Bone marrow (tissue), 2 donors: ENCODE data around the gene TMEM63A.
"Not testable (repeated sequence)": the region's sequence is repeated elsewhere in the genome, so short reads cannot be mapped to it uniquely, and the experiment has no call there.

ENCODE experiments used
- DNase-seq, 2 donors: peaks; one replicate each; lab custom pipeline; 2025; lab: John Stamatoyannopoulos, UW

TMEM63A gene

DNA sequence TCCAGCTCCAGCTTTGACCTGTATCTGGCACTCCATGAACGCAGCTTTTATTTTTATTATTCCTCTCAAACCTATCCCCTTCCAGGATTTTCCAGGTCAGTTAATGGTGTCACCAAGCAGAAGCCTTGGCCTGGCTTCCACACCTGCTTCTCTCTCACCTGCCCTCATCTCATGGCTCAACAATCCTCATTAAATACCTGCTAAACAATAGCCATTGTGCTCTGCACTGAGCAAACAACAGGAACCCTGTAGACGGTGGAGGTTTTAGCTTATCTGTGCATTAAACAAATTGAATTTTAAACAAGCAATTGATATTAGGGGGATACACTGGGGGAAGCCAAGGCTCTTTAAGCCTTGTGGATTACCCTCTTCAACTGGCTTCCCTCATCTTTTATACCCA lies 26.6 kb upstream of the TMEM63A start:
- no peak for DNase-seq

DNA sequence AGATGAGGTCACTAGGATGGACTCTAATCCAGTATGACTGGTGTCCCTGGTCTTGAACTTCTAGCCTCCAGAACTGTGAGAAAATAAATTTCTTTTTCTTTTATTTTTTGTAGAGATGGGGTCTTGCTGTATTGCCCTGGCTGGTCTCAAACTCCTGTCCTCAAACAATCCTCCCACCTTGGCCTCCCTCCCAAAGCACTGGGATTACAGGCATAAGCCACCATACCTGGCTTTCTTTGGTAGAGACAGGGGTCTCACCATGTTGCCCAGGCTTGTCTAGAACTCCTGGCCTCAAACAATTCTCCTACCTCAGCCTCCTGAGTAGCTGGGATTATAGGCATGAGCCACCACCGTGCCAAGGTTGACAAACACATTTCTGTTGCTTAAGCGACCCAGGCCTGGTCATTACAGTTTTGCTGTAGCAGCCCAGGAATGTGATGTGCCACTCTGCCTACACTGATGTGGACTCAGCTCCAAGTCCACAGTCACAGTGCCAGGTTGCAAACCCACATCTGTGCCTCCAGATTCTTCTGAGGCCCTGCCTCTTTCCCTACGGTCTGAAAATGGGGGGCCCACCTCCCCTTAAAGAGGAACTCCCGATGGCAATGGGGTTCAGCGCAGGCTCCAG lies 25.9 kb upstream of the TMEM63A start:
- no peak for DNase-seq

DNA sequence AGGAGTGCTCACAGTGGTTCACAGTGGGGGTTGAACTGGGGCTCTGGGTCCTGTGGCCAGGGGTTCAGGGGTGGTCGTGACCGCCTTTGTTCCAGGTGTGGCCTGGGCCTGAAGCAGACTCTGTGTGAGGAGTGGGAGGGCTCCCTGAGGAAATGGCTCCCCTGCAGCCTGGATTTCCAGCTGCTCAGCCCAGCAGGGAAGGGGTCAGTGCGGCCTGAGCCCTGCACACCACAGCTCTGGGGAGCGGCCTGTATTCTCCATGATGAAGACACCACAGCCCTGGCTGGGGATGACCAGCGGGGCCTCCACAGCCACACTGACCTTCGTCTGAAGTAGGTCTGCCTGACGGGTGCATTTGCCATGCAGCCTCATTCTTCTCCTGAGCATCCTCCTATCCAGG lies 25.2 kb upstream of the TMEM63A start:
- no peak for DNase-seq

DNA sequence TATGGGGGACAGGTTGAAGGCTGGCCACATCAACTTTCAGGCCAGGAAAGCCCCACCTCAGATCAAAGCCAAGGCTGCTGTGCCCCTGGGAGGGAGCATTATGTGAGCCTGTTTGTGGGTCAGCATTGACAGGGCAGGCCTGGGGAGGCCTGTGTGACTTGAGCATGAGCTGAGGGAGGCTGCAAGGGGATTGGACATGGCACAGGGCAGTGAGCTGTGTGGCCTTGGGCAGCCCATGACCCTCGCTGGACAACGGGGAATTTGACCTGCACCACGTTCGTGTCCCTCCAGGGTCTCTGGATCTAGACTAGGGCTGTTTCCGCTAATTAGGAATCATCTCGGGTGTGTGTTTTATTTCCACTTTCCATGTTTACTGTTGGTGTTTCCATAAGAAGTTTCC lies 24.3 kb upstream of the TMEM63A start:
- DNase-seq, result no peak

DNA sequence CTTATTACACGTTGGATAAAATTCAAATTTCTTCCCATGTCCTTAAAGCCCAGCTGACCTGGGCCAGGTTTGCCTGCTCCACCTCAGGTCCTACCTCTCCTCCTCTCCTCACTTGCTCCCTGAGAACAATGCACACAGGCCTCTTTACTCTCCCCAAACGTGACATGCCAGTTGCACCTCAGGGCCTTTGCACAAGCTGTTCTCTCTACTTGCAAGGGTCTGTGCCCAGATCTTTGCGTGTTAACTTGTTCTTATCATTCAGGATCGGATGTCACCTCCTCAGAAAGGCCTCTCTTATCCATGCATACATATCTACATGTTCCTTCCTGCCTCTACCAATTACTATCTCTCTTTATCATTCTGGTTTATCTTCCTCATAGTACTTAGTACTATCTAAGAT lies 21.4 kb upstream of the TMEM63A start:
- no peak for DNase-seq

DNA sequence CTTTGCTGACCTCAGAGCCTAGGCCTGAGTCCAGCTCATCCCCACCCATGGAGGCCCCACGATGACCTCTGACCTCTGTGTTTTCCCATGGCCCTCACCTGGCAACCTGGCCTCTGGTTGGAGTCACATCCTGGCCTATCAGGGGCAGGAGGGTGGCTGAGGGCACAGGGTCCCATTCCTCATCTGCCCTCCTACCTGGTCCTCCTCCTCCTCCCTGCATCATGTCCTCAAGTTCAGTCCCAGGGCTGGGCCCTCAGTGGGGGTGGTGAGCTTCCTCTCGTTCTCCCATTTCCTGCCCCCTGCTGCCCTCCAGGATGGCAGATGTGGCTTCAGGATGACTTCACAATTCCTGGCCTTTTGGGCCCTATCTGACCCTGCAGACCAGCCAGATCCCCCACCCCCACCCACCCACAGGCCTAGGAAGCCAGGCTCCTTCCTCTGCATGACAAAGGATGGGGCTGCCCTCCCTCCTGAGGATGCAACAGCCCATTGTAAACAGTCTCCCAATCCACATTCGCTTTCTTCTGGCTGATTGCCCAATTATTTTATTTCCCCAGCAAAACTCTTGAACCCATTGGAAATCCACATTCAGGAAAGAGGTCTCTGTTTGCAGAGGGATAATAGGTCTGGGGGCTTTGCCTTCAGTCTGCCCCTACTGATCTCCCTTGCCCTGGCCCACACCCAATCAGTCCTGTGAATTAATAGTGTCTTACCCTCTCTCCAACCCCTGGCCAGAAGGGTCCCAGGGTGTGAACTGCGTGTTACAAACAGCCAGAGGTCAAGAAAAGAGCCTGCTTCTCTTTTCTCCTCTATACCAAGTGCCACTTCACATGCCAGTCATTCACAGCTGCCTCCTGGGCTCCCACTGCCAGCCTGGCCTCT lies 17.1 kb upstream of the TMEM63A start:
- DNase-seq, result no peak

DNA sequence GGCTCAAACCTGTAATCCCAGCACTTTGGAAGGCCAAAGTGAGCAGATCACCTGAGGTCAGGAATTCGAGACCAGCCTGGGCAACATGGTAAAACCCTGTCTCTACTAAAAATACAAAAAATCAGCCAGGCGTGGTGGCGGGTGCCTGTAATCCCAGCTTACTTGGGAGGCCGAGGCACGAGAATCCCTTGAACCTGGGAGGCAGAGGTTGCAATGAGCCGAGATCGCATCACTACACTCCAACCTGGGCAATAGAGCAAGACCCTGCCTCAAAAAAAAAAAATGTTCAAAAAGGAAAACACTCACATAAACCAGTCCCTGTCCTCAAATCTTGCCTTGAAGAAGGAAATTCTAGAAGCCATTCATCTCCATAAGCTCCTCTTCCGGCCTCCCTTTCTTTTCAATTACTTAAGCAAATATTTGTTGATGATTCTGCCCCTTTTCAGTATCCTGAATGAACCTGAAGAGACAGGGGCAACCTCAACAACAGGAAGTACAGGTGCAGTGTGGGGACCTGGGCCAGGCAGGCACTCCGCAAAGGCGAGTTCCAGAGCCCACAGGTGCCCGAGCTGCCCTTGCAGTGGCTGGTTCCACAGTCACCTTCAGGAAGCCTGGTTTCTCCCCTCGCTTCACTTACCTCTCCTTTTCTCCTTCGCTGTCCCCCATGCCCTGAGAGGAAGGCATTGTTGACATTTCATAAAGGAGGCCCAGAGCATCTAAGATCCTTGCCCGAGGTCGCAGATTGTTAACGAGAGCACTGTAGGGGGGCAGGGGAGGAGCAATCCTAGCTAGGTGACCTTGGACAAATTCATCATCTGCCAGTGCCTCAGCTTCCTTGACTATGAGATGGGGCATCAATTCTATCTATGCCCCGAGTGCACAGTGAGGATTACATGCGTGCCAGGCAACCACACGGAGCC lies 15.7 kb upstream of the TMEM63A start:
- DNase-seq, result no peak

DNA sequence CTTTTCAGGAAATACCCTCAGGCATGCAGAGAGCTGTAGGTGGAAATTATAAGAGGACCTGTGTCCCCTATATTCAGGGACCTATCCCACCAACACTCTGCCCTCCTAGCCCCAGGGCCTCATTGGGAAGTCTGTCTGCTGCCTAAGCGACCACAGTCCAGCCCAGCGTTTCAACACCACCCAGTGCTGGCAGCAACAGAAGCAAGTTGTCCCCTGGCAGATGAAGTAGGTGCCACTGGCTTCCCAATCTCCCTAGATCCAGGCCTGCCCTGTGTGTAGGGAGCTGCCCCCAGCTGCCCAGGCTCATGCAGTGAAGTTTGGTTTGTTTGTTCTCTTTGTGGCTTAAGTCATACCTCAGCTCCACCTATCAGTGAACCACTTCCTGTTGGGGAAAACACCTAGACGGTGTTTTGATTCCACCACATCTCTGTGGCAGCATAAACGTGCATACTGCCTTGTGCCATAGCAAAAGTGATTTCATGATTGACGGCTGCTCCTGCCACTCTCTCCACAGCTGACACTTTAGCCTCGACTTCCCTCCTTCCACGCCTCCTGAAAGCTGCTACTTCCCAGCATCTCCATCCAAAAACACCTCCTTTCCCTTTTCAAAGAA lies 14.9 kb upstream of the TMEM63A start:
- no peak for DNase-seq

DNA sequence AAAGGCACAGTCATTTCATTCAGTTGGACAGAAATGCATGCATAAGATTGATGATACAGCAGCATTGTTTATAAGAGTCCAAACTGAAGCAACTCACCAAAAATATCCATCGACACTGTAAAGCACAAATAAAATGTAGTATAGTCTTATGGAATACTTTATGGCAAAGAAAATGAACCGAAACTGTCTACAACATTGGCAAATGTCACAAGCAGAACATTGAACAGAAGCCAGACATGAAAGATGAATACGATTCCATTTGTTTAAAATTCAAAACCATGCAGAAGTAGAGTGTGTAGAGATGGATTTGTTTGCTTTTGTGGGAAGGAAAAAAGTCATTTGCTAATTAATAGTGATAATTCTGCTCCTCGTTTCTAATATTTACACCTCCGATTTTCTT lies 14.3 kb upstream of the TMEM63A start:
- DNase-seq, result no peak

DNA sequence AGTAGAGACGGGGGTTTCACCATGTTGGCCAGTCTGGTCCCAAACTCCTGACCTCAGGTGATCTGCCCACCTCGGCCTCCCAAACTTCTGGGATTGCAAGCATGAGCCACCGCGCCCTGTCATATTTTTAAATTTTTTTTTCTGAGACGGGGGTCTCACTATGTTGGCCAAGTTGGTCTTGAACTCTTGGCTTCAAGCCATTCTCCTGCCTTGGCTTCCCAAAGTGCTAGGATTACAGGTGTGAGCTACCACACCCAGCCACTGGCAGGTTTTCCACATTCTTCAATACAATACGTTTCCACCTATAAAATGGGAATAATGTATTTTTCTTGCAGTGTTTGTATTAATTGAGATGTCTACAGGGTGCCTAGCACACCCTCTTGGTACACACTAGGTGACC lies 10.1 kb upstream of the TMEM63A start:
- DNase-seq, result no peak

DNA sequence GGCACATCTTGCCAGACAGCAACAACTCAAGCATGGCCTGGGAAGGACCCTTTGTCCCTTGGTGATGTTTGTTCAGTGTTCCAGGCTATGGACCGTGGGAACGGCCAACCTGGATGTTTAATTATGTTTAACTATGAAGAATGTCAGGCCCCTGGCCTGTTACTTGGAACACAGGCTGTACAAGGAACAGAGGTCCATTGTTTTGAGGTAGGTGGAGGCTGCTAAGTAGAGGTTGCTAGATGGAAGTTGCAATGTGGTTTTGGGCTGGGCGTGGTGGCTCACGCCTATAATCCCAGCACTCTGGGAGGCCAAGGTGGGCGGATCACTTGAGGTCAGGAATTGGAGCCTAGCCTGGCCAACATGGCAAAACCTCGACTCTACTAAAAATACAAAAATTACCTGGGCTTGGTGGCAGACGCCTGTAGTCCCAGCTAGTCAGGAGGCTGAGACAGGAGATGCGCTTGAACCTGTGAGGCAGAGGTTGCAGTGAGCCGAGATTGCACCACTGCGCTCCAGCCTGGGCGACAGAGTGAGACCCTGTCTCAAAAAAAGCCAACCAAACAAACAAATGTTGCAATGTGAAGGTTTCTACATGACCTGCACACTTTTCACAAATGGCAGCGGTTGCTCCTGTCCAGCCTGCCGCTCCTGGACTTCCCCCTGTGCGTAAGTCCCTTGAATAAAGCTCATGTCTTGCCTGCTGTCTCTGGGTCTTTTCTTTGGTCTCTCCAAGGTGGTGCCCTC lies 9.2 kb upstream of the TMEM63A start:
- no peak for DNase-seq

DNA sequence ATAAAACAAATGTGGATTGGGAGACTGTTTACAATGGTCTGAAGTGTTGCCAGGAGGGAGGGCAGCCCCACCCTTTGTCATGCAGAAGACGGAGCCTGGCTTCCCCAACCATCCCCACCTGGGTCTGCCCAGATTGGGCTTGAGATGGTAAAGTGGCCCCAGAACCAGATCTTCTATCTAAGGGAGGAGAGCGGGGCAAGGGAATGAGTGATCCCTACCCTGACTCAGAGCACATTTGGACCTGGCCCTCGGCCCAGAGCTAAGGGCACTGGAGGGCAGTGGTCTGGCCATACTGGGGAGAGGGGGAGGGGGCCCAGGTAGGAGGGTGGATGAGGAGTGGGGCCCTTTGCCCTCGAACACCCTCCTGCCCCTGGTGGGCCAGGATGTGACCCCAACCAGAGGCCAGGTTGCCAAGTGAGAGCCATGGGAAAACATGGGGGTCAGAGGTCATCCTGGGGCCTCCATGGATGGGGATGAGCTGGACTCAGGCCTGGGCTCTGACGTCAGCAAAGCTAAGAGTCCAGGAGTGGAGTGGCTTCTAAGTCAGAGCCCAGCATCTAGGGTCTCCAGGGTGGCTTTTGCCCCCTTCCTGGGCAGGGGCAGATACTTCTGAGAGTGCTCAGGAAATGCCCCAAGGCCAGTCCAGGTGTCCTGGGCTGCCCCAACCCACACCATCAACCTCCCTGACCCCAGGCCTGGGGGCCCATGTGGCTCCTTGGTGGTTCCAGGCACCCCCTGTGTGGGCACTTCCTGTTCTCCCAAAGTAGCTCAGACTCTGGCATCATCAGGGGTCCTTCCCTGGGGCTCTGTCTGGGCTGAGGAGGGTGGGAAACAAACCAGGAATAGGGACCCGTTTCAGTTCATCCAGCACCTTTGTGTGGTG lies 8.4 kb upstream of the TMEM63A start:
- DNase-seq, result no peak

DNA sequence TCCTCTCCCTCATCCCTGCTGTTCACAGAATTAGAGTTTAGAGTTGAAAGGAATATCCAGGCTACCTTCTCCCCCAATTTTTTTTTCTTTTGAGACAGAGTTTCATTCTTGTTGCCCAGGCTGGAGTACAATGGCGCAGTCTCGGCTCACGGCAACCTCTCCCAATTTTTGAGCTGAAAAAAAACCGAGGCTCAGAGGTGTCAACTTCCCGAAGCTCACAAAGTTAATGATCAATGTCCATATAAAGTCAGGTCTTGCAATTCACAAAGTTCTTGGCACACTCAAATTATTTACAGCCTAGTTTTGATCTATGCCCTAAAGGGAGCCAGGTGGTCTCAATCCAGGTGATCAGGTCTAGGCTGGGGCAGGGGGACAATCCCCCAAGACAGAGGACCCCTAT lies 7.6 kb upstream of the TMEM63A start:
- no peak for DNase-seq

DNA sequence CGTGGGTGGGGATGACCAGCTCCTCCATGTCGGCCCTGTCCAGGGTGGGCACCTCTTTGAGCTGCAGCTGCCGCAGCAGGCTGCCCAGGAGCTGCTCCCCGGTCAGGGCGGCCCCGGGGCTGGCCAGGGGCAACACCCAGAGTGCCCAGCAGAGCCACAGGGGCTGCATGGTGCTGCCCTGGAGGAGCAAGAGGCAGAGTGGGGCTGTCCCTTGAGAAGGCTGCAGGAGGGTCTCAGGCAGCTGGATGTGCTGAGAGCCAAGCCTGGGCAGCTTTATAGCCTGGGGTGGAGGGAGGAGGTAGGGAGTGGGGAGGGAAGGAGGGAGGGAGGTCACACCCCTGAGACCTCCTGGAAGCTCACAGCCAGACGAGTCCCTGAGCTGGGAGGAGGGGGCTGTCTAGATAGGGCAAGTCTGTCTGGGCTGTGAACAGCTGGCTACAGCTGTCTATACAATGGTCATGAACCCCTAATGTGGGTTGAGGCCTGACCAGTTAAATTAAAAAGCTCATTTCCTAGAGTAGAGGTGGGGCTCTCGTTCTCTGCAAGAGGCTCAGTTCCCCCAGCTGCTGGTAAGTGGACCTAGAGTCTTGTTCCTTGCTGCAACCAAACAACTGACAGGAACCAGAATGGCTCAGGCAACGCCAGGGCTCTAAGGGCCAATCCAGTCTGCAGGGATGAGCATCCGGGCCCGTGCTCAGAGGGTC lies 6.9 kb upstream of the TMEM63A start, which contains the start of gene LEFTY1:
LEFTY1 (minus strand) TSS at position 249 of the 704 bp plus-strand sequence; CDS start at position 169, 80 bp downstream.
- DNase-seq, result no peak

DNA sequence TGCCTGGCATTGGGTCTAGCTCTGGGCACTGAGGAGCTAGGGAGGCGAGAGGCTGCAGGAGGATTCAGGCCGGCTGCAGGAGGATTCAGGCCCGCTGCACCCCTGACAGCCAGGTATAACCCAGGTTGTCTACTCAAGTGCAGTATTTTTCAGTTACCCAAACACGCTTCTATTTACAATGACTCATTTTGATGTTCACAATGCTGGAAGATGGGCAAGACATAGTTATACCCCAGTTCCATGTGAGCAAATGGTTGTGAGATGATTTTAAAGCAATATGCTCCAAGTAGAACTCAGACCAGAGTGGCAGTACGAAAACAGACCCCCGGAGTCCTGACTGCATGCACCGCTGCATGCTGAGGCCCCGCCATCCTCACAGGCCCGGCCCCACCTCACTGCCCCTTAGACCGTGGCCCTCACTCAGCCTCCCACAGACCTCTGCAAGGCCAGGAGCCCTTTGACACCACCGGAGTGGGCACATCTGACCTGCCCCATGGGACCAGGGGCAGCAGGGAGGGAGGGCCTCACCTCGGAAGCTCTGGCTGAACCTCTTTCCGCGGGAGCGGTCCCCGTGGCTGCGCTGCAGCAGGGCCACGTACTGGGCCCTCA lies 6.2 kb upstream of the TMEM63A start:
- no peak for DNase-seq

DNA sequence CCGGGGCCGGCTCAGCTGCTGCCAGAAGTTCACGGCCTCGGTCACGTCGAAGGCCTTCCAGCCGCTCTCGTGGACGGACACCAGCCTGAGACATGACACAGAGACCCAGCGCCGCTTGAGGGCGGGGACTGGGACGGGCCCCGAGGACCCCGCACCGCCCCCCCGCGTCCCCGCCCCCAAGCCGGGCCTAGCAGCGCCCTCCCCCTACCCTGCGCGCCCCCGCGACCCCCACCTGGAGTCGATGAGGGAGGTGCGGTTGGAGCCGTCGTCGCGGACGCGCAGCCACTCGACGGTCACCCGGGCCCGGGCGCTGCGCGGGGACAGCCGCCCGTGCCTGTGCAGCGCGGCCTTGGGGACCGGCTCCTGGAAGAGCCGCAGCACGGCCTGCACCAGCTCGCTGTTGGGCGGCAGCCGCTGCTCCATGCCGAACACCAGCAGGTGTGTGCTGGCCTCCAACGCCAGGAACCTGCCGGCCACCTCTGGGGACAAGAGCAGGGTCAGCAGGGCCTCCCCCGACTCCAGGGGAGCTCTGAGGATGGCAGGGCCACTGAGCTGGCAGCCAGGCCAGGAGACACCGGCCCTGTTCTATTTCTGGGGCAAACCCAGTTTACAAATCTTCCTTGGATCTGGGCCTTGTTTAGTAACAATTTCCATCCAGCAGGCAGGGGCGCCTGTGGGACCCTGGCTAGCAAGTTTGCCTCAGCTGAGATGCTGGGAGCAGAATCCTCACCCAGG lies 5.5 kb upstream of the TMEM63A start:
- not testable (repeated sequence) for DNase-seq

DNA sequence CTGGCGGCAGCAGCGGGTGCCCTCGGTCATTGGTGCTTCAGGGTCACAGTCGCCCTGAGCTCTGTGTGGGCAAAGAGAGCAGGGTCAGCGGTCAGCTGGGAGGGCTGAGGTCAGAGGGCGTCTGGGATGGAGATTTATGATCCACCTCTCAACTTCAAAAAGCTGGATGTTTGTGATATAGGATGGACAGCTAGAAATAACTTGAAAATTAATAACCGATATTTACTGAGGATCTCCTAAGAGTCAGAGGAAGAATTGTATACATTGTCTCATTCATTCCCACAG lies 4.8 kb upstream of the TMEM63A start:
- DNase-seq, result no peak

DNA sequence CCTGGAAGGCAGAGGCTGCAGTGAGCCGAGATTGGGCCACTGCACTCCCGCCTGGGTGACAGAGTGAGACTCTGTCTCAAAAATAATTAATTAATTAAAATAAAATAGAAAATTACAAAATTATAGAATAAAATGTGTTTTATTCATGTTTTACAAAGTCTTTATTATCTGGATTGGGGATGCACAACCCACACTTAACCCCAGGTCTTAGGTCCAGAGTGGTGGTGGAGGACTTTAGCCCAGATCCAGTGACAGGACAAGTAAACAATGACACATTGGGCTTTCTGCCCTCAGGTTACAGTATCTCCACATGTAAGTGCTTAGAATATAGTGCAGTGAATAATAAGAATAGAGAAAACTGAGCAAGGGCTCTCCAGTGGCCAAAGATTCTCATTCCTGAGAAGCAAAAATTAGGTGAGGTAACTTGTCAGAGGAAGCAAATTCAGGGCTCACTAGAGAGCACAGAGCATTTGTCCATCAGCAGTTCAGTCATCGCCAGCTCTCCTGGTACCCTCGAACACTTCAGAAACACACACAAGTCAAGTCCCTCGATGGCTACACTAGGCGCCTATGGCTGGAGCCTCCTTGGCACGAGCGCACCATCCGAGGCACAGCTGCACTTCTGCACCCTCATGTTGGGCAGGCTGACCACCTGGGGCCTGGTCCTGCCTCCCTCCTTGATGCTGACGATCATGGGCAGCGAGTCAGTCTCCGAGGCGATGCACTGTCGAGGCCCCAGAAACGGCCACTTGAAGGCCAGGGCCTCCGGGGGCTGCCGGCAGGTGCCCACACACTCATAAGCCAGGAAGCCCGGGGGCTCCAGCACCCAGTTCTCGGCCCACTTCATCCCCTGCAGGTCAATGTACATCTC lies 4.2 kb upstream of the TMEM63A start:
- DNase-seq, result no peak
